ENCODE data around the gene NPY5R.

NPY5R gene

GRCh38 chr4:163330916-163331628, 12.6 kb upstream of the NPY5R start:
- ChIA-PET POLR2A (interaction anchor here (1.1 to 1.2 kb wide), 2 partner anchors 163 to 165 kb away, joined by 3 to 4 read pairs; partner anchors contain the start of gene NAF1), CTCF (interaction anchor here (0.5 to 2.4 kb wide), 5 partner anchors 22 to 1565 kb away, joined by 3 to 11 read pairs (median 3); no protein-coding TSS in a partner anchor)
- no peak for DNase-seq (ENCODE audit: extremely low spot score)

DNA sequence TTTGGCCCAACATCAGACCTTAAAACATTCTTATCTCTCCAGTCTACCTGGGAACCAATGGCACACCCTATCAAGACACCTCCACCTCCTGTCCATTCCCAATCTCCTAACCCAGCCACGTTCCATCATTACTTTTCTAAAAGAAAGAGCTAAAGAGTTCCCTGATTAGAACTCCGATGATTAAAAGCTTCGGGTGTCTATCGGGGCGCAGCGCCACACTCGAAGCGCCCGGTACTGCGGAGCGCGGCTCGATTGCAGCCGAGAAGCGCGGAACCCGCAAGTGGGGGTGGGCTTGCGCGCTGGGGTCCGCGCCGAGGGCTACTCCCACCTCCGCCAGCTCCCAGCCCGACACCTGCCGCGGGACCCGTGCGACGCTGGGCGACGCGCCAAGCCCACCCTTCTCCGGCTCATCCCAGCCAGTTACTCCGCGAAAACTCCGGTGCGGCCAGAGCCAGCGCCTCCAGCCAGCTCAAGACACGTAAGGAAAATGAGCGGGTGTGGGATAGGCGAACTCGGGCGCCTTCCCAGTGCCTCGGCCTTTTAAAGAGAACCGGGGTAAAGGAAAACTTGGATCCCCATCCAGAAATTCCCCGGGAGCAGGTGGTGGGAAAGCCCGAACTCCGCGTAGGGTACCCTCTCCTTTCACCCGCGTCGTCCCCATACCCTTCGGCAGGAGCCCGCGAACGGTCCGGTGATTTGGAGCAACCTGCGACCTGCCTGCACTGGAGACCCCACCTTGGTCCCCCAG, 11.9 kb upstream of the NPY5R start:
- ChIA-PET POLR2A (interaction anchor here (1.1 kb wide), 1 partner anchor 162 kb away, joined by 4 read pairs; no protein-coding TSS in a partner anchor), CTCF (interaction anchor here (0.6 to 2.4 kb wide), 12 partner anchors 9 to 1790 kb away, joined by 3 to 11 read pairs (median 3); no protein-coding TSS in a partner anchor)
- DNase-seq (ENCODE audit: extremely low spot score): peak; percentile 44
- no peak for TF ChIP-seq SUZ12 (IDR thresholded peaks at IDR 0.05)
- no peak for TF ChIP-seq NFRKB (IDR thresholded peaks at IDR 0.05)
- no peak for TF ChIP-seq ARNT (IDR thresholded peaks at IDR 0.05)
- no peak for TF ChIP-seq HDGF (IDR thresholded peaks at IDR 0.05; ENCODE audit: borderline replicate concordance)
- no peak for TF ChIP-seq FOXK2 (IDR thresholded peaks at IDR 0.05)
- TF ChIP-seq SP1 (IDR thresholded peaks at IDR 0.05): no peak

More at GRCh38 chr4:163330916-163331628, 12.6 kb upstream of the NPY5R start:
- TF ChIP-seq FOXK2 (IDR thresholded peaks at IDR 0.05) (no peak), SP1 (IDR thresholded peaks at IDR 0.05) (no peak), CTBP1 (IDR thresholded peaks at IDR 0.05; ENCODE audit: borderline replicate concordance) (no peak), SUZ12 (IDR thresholded peaks at IDR 0.05) (no peak), FOXA1 (IDR thresholded peaks at IDR 0.05) (no peak), FOXM1 (IDR thresholded peaks at IDR 0.05; ENCODE audit: borderline replicate concordance) (no peak), HDGF (IDR thresholded peaks at IDR 0.05; ENCODE audit: borderline replicate concordance) (no peak), ZNF384 (IDR thresholded peaks at IDR 0.05) (no peak), ARNT (IDR thresholded peaks at IDR 0.05) (no peak)

DNA sequence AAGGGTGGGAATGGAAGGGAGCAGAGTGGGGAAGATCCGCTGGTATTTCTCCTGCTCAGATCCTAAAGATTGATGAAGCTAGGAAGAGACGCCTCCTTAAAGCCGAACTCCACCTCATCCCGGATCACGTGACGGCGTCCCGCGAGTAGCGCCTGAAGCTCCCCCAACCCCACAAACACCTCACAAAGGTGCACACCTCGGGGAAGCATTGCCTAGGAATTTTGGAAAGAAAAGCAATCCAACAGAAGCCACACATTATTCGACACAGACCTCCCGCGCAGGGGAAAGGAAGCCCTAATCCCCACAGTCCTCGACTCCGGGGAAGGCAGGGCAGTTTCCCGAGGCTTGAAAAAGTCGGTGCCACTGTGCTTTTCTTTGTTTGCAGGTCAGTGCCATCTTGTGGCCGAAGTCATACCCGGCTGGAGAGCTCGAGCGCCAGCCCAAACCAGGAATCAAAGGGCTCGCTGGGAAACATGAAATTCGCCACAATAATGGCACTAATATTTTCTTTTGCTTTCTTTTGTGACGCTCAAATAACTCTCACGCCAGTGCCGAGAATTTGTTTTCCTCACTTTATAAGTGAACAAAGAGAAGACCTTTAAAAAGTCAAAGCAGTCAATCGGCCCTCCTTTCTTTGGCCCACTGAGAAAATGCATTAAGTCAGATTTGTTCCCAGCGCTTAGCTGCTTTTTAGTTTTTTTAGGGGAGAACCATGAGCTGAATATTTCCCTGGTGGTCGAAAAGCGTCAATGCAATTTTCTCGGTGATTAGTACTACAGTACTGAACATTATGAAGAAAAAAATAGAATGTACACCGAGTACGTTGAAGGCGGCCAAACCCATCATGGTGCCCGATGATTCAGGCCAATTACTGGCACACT, 10.9 kb upstream of the NPY5R start, which contains the start of gene NPY1R:
Gene NPY1R (minus strand): TSS at position 71 of the 881 bp plus-strand sequence. CDS start 6,042 bp downstream, outside the sequence.
- ChIA-PET POLR2A (interaction anchor here (1.0 to 1.1 kb wide), 2 partner anchors 161 to 210 kb away, joined by 3 to 4 read pairs; no protein-coding TSS in a partner anchor), CTCF (interaction anchor here (0.6 to 2.4 kb wide), 16 partner anchors 10 to 835 kb away, joined by 3 to 11 read pairs (median 3); no protein-coding TSS in a partner anchor)
- DNase-seq (ENCODE audit: extremely low spot score): peak; percentile 78
- TF ChIP-seq FOXK2 (IDR thresholded peaks at IDR 0.05): no peak
- peak; percentile 87 for TF ChIP-seq L3MBTL2 (conservative IDR thresholded peaks at IDR 0.05)

DNA sequence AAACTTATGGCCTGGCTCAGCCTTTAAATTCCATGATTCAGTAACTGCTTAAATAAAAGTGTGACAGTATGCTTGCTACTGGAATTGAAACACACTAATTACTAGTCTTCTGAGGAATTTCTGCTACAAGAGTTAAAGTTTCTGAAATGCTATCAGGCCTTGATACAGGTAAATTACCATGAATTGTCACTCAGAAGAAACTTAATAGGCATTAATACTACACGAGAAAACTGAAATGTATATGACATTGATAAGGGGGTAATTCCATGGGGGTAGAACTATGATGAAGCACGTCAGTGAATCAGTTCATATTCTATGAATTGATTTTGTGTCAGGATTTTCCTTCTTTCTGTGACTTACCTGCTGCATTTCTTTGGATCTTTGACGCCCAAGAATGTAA, 8.3 kb upstream of the NPY5R start:
- POLR2A ChIA-PET: no interaction called here
- no peak for DNase-seq (ENCODE audit: extremely low spot score)
- TF ChIP-seq TARDBP (IDR thresholded peaks at IDR 0.05): no peak
- TF ChIP-seq FOXA1 (IDR thresholded peaks at IDR 0.05): no peak
- no peak for TF ChIP-seq CTBP1 (IDR thresholded peaks at IDR 0.05; ENCODE audit: borderline replicate concordance)
- no peak for TF ChIP-seq FOXK2 (IDR thresholded peaks at IDR 0.05)
- TF ChIP-seq ARNT (IDR thresholded peaks at IDR 0.05): no peak
- no peak for TF ChIP-seq LEF1 (IDR thresholded peaks at IDR 0.05; ENCODE audit: borderline replicate concordance)
- TF ChIP-seq NFRKB (IDR thresholded peaks at IDR 0.05): no peak
- no peak for TF ChIP-seq BHLHE40 (IDR thresholded peaks at IDR 0.05; ENCODE audit: borderline replicate concordance)
- TF ChIP-seq SP1 (IDR thresholded peaks at IDR 0.05): no peak
- TF ChIP-seq ZNF384 (IDR thresholded peaks at IDR 0.05): no peak
- no peak for TF ChIP-seq FOXM1 (IDR thresholded peaks at IDR 0.05; ENCODE audit: borderline replicate concordance)
- TF ChIP-seq HDGF (IDR thresholded peaks at IDR 0.05; ENCODE audit: borderline replicate concordance): no peak
- no peak for TF ChIP-seq ELF4 (IDR thresholded peaks at IDR 0.05)
- CTCF ChIA-PET: no interaction called here

- POLR2A ChIA-PET: no interaction called here
- CTCF ChIA-PET: no interaction called here
- DNase-seq (ENCODE audit: extremely low spot score): peak; percentile 27
- TF ChIP-seq ZNF384 (IDR thresholded peaks at IDR 0.05) (no peak), FOXK2 (IDR thresholded peaks at IDR 0.05) (no peak), SP1 (IDR thresholded peaks at IDR 0.05) (no peak), ARNT (IDR thresholded peaks at IDR 0.05) (no peak), FOXM1 (IDR thresholded peaks at IDR 0.05; ENCODE audit: borderline replicate concordance) (no peak), NFRKB (IDR thresholded peaks at IDR 0.05) (no peak), LEF1 (IDR thresholded peaks at IDR 0.05; ENCODE audit: borderline replicate concordance) (no peak), FOXA1 (IDR thresholded peaks at IDR 0.05) (no peak), TARDBP (IDR thresholded peaks at IDR 0.05) (no peak), BHLHE40 (IDR thresholded peaks at IDR 0.05; ENCODE audit: borderline replicate concordance) (no peak), CTBP1 (IDR thresholded peaks at IDR 0.05; ENCODE audit: borderline replicate concordance) (no peak), HDGF (IDR thresholded peaks at IDR 0.05; ENCODE audit: borderline replicate concordance) (no peak), ELF4 (IDR thresholded peaks at IDR 0.05) (no peak), L3MBTL2 (conservative IDR thresholded peaks at IDR 0.05) (no peak), SUZ12 (IDR thresholded peaks at IDR 0.05) (no peak), PKNOX1 (IDR thresholded peaks at IDR 0.05) (no peak)
These were observed 744 bp downstream of the NPY5R start for GRCh38 chr4:163344147-163345125.

Data from HEK293T (cell line).